Prostate gland (tissue), 2 donors: ENCODE results near the gene TMEM169. TPM values are rescaled to one million over a fixed set of nuclear protein-coding genes. Genes with fewer than 3 reads are reported as not detected.

ENCODE experiments used
- DNase-seq: peaks from one replicate; pipeline ENCODE4 v3.0.0-alpha.2; 2019; ENCODE audit warnings: low spot score
- H3K27ac ChIP-seq, 2 donors: fragments of 200-600 bp; sonication (generic); 2 replicates each; pipeline ENCODE4 v1.5.1; 2017 to 2019
- H3K27me3 ChIP-seq: fragments of 200-600 bp; sonication (generic); replicated peaks from 2 replicates; pipeline ENCODE4 v1.5.1; 2019; ENCODE audit not compliant: insufficient read depth
- H3K36me3 ChIP-seq, 2 donors: fragments of 200-600 bp; sonication (generic); 1 replicate in 1 of 2; 2 replicates in 1 of 2; pipeline versions ENCODE4 v1.5.1 to v1.8.1; 2017 to 2019
- H3K4me1 ChIP-seq: fragments of 200-600 bp; sonication (generic); replicated peaks from 2 replicates; pipeline ENCODE4 v1.5.1; 2019
- H3K4me3 ChIP-seq, 2 donors: fragments of 200-600 bp; sonication (generic); 2 replicates each; pipeline ENCODE4 v1.5.1; 2017 to 2019
- H3K9me3 ChIP-seq: fragments of 200-600 bp; sonication (generic); 2 replicates; pipeline ENCODE4 v1.5.1; 2017
- CTCF ChIP-seq, 4 experiments: fragments of 200-600 bp in 2 of 4; fragments of 450-650 bp in 2 of 4; sonication (generic) in 2 of 4; IDR thresholded peaks; 1 replicate in 3 of 4; 2 replicates in 1 of 4; pipeline ENCODE4 v1.5.1; 2016 to 2019; ENCODE audit warnings: antibody characterized with exemption in 4 of 4, mild to moderate bottlenecking in 2 of 4, moderate library complexity in 2 of 4
- POLR2A ChIP-seq: fragments of 450-650 bp; IDR thresholded peaks from one replicate; pipeline ENCODE4 v1.6.1; 2016; ENCODE audit warnings: antibody characterized with exemption, mild to moderate bottlenecking
- POLR2AphosphoS5 ChIP-seq: sonication (generic); formaldehyde crosslinking; IDR thresholded peaks from one replicate; pipeline ENCODE4 v1.6.1; 2017; ENCODE audit warnings: antibody characterized with exemption
- WGBS: methylation state at CpG from one replicate; pipeline ENCODE4 v1.1.5; 2018; 5-methylcytosine and 5-hydroxymethylcytosine counted together
- intact Hi-C: fragments of 100-400 bp; cut with DNase I; formaldehyde crosslinking; loops from one replicate; pipeline ENCODE4 v1.14.2; 2022
- total RNA-seq, 2 donors: library from RNA; depleted of rRNA; stranded (reverse); fragments of >200 nt; gene quantifications; one replicate each; pipeline ENCODE4 v1.1.0, GENCODE V29; 2016

Gene TMEM169
- total RNA-seq, 2 donors from 2014 or later, result 0.80 to 1.1 TPM

- H3K4me3 ChIP-seq, result no peak overlapping the region
- H3K27me3 ChIP-seq, result no peaks in the 10 kb centered on the region
- H3K27ac ChIP-seq, result no peak overlapping the region
- no peaks in the 10 kb centered on the region for H3K9me3 ChIP-seq
- WGBS, result 95% methylated on average over 4 of the region's 4 CpGs
- no peaks in the 10 kb centered on the region for H3K4me1 ChIP-seq
- H3K36me3 ChIP-seq, result no peaks in the 10 kb centered on the region
- intact Hi-C loops, result no loop called here
- TF ChIP-seq POLR2AphosphoS5 (no peak), POLR2A (no peak), CTCF (IDR thresholded peaks at IDR 0.05) (no peak)
- no peak for DNase-seq
These were observed 67.3 kb downstream of the TMEM169 start for GRCh38 chr2:216148983-216149382.

GRCh38 chr2:216149741-216150140 lies 68.0 kb downstream of the TMEM169 start:
- DNase-seq, result no peak
- no peaks in the 10 kb centered on the region for H3K36me3 ChIP-seq
- WGBS, result 77% methylated on average over 5 of the region's 5 CpGs

GRCh38 chr2:216151313-216152025 lies 69.8 kb downstream of the TMEM169 start:
- intact Hi-C loops, result no loop called here
- H3K36me3 ChIP-seq, result no peaks in the 10 kb centered on the region
- TF ChIP-seq POLR2AphosphoS5, result no peak
- TF ChIP-seq POLR2A, result no peak
- no peak for TF ChIP-seq CTCF (IDR thresholded peaks at IDR 0.05)
- H3K27ac ChIP-seq, result no peak overlapping the region
- no peaks in the 10 kb centered on the region for H3K9me3 ChIP-seq
- H3K4me3 ChIP-seq, result no peak overlapping the region
- no peaks in the 10 kb centered on the region for H3K27me3 ChIP-seq
- 88% methylated on average over 7 of the region's 7 CpGs for WGBS
- no peak for DNase-seq
- no peaks in the 10 kb centered on the region for H3K4me1 ChIP-seq

More at GRCh38 chr2:216149741-216150140, 68.0 kb downstream of the TMEM169 start:
- Histone ChIP-seq H3K27me3 (no peaks in the 10 kb centered on the region), H3K27ac (no peak overlapping the region), H3K4me3 (no peak overlapping the region), H3K4me1 (no peaks in the 10 kb centered on the region), H3K9me3 (no peaks in the 10 kb centered on the region)
- intact Hi-C loops, result no loop called here
- no peak for TF ChIP-seq CTCF (IDR thresholded peaks at IDR 0.05)
- TF ChIP-seq POLR2AphosphoS5, result no peak
- TF ChIP-seq POLR2A, result no peak

Other genes with a start within 250 kb of the TMEM169 start
- gene MREG, start 68.4 kb upstream of the TMEM169 start, total RNA-seq, result 1 to 10 TPM; 9.0 to 9.5 TPM
- gene PECR, start 110 bp upstream of the TMEM169 start, total RNA-seq, result 10 to 100 TPM in 1 of 2 donors, 1 to 10 TPM in 1; 6.9 to 16.3 TPM
- gene XRCC5, start 27.4 kb downstream of the TMEM169 start, total RNA-seq, result 100 to 1,000 TPM; 116 to 152 TPM